HUES64 (cell line): ENCODE data around the gene MACROD1.

Experiments used
- H3K27ac ChIP-seq: 2 replicates; pipeline ENCODE4 v1.7.0; 2013; ENCODE audit warnings: low read depth, low read length, inconsistent platforms
- H3K27me3 ChIP-seq: 2 replicates; pipeline ENCODE4 v1.6.1; 2013; ENCODE audit warnings: mild to moderate bottlenecking, low read length; ENCODE audit not compliant: insufficient read depth
- H3K36me3 ChIP-seq: 2 replicates; pipeline ENCODE4 v1.6.1; 2013; ENCODE audit warnings: mild to moderate bottlenecking, low read length; ENCODE audit not compliant: insufficient read depth
- H3K4me1 ChIP-seq: 2 replicates; pipeline ENCODE4 v1.6.1; 2013; ENCODE audit warnings: mild to moderate bottlenecking, low read length, moderate library complexity; ENCODE audit not compliant: insufficient read depth
- H3K4me3 ChIP-seq: 2 replicates; pipeline ENCODE4 v1.5.1; 2013; ENCODE audit warnings: mild to moderate bottlenecking, low read length, moderate library complexity
- H3K9ac ChIP-seq: 2 replicates; pipeline ENCODE4 v1.6.1; 2013; ENCODE audit warnings: mild to moderate bottlenecking, low read depth, low read length
- H3K9me3 ChIP-seq: 2 replicates; pipeline ENCODE4 v1.6.1; 2013; ENCODE audit warnings: low read depth, low read length; ENCODE audit not compliant: insufficient read depth
- WGBS: fragments of 150-250, 120-280 bp; methylation state at CpG from one replicate; pipeline ENCODE4 v1.1.7; 2013; ENCODE audit warnings: missing lambda C conversion rate; 5-methylcytosine and 5-hydroxymethylcytosine counted together

The MACROD1 gene

DNA sequence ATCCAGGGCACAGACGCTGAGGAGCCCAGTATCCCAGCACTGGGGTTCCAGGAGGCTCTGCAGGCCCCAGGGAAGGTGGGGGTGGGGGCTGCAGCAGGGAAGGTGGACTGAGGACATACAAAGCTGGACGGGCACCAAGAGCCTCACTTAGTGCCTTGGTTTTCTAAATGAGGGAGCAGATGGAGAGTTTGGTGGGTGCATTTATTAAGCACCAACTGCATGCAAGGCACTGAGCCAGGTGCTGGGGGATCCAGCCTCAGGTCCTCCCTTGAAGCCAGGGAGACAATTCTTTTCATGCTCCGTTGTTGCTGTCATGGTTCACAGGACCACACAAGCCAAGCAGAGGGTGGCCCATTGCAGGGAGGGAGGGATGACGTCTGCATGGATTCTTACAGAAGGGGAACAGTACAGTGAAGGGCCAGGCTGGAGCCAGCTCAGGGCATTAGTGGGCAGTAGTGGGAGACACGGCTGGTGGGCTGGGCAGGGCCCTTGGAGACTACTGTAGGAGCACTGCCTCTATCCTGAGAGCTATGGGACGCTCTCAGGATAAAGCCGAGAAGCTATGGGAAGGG, 65.0 kb downstream of the MACROD1 start:
- Histone ChIP-seq H3K4me1 (no peaks in the 10 kb centered on the region), H3K27ac (no peak overlapping the region), H3K9me3 (no peaks in the 10 kb centered on the region), H3K36me3 (no peaks in the 10 kb centered on the region), H3K4me3 (no peak overlapping the region), H3K9ac (no peak overlapping the region), H3K27me3 (0 out of 2 replicates have a peak, but pooled peaks cover 7% of the 10 kb centered on the region)
- WGBS = 87% methylated on average over 7 of the region's 7 CpGs

GRCh38 chr11:64100360-64100759, 65.6 kb downstream of the MACROD1 start:
- Histone ChIP-seq H3K36me3 (no peaks in the 10 kb centered on the region), H3K9ac (no peak overlapping the region), H3K4me3 (no peak overlapping the region), H3K9me3 (no peaks in the 10 kb centered on the region), H3K27me3 (0 out of 2 replicates have a peak, but pooled peaks cover 7% of the 10 kb centered on the region), H3K4me1 (no peaks in the 10 kb centered on the region), H3K27ac (no peak overlapping the region)
- 55% methylated on average over 8 of the region's 8 CpGs for WGBS

DNA sequence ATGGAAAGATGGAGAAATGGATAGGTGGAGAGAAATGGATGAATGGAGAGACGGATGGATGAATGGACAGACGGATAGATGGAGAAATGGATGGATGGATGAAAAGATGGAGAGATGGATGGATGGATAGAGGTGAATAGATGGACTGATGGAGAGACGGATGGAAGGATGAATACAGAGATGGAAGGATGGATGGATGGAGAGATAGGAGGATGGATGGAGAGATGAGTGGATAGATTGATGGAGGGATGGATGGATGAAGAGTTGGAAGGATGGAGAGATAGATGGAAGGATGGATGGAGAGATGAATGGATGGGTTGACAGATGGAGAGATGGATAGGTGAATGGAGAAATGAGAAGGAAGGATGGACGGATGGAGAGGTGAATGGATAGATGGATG, 66.5 kb downstream of the MACROD1 start:
- 0 out of 2 replicates have a peak, but pooled peaks cover 7% of the 10 kb centered on the region for H3K27me3 ChIP-seq
- WGBS = 93% methylated on average over 4 of the region's 4 CpGs
- no peaks in the 10 kb centered on the region for H3K9me3 ChIP-seq
- H3K4me1 ChIP-seq = no peaks in the 10 kb centered on the region; the same call in 1 of the 2 replicates
- no peak overlapping the region for H3K4me3 ChIP-seq
- H3K9ac ChIP-seq = no peak overlapping the region
- no peaks in the 10 kb centered on the region for H3K36me3 ChIP-seq
- H3K27ac ChIP-seq = no peak overlapping the region

DNA sequence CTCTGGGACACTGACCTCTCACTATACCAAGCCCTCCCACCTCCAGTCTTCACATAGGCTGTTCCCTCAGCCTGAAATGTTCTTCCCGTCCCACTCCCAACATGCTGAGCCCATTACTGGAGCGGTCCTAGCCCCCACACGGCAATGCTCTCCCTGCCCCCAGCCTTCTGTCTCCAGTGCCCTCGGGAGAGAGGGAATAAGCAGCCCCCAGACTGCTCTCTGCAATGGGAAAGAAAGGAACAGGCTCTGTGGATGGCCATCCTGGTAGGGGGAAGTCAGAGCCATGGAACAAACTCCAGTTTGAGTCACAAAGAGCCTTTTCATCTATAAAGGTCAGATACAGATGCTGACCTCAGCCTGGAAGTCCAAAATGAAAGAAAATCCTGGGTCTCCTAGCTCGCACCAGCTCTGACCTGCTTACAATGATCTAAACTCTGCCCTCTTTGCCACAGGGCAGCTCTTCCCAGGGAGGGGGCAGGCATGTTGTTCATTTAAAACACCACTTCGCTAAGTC, 67.5 kb downstream of the MACROD1 start:
- Histone ChIP-seq H3K9ac (no peak overlapping the region), H3K4me1 (no peaks in the 10 kb centered on the region; the same call in 1 of the 2 replicates), H3K9me3 (no peaks in the 10 kb centered on the region), H3K27me3 (0 out of 2 replicates have a peak, but pooled peaks cover 11% of the 10 kb centered on the region), H3K4me3 (no peak overlapping the region), H3K27ac (no peak overlapping the region), H3K36me3 (no peaks in the 10 kb centered on the region)
- WGBS = 86% methylated on average over 6 of the region's 6 CpGs

DNA sequence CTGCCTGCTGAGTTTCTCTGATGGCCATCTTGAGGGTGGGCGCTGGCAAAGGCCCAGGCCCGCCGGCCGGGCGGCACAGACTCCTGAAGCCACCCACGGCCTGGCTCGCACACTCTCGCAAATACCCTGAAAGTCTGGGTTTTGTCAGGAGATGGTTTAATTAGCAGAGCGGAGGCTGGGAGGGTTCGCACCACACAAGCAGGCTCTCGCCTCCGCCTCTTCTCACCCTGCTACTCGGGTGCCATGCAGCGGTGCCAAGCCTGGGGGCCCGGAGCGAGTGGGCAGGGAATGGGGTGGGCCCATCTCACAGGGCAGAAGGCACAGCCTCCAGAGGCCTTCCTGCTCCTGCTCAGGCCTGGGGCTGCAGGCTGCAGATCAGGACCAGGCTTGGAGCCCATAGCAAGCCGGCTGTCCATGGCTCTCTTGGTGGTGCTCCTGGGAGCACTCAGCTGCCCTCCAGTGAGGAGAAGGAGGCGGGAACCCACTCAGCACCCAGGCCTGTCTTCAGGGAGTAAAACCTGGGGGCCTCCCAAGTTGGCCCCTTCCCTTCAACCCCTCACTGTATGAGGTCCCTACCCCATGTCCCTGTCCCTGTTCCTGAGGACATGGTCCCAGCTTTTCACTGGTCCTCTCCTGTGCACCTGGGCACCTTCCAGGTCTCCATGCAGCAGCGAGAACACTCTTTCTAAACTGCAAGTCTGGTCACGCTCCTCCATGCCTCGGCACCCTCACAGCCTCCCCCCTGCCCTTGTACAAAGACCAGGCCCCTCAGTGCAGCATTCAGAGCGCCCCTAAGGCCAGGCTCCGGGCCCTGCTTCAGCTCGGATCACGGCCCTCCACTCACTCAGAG, 68.2 kb downstream of the MACROD1 start:
- Histone ChIP-seq H3K27ac (no peak overlapping the region), H3K9ac (no peak overlapping the region), H3K36me3 (no peaks in the 10 kb centered on the region), H3K4me3 (no peak overlapping the region), H3K27me3 (0 out of 2 replicates have a peak, but pooled peaks cover 13% of the 10 kb centered on the region), H3K9me3 (no peaks in the 10 kb centered on the region), H3K4me1 (peaks cover 4% of the 10 kb centered on the region; the same call in 1 of the 2 replicates)
- WGBS = 89% methylated on average over 25 of the region's 25 CpGs

DNA sequence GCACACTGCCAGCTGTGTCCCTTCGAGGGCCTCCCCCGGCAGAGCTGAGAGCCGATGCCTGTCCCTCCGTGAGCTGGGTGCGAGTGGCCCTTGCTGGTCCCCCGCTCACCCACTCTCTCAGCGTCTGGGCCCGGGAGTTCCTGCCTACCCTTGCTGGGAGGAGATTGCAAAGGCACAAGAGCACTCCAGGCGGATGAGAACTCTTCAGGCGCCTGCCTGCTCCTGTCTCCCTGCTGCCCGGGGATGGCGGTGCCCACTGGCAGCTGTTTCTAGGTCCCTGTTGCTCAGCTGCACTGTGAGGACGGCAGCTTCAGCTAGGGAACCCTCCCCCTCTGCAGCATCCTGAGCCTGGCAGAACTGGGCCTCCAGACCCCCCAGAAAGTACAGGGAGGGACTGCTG, 69.1 kb downstream of the MACROD1 start:
- WGBS = 89% methylated on average over 13 of the region's 13 CpGs
- peaks cover 7% of the 10 kb centered on the region for H3K4me1 ChIP-seq
- H3K9me3 ChIP-seq = no peaks in the 10 kb centered on the region
- H3K27me3 ChIP-seq = peaks cover 18% of the 10 kb centered on the region
- H3K4me3 ChIP-seq = no peak overlapping the region
- no peak overlapping the region for H3K27ac ChIP-seq
- no peak overlapping the region for H3K9ac ChIP-seq
- no peaks in the 10 kb centered on the region for H3K36me3 ChIP-seq

- H3K4me3 ChIP-seq = no peak overlapping the region
- H3K27me3 ChIP-seq = peaks cover 20% of the 10 kb centered on the region
- H3K4me1 ChIP-seq = peaks cover 7% of the 10 kb centered on the region
- WGBS = 88% methylated on average over 14 of the region's 14 CpGs
- H3K27ac ChIP-seq = no peak overlapping the region
- H3K9ac ChIP-seq = no peak overlapping the region
- H3K36me3 ChIP-seq = no peaks in the 10 kb centered on the region
- no peaks in the 10 kb centered on the region for H3K9me3 ChIP-seq
Observed at GRCh38 chr11:64095949-64096348, 70.0 kb downstream of the MACROD1 start.

GRCh38 chr11:64095273-64095817, 70.6 kb downstream of the MACROD1 start:
- Histone ChIP-seq H3K4me3 (no peak overlapping the region), H3K27ac (no peak overlapping the region), H3K9ac (no peak overlapping the region), H3K36me3 (no peaks in the 10 kb centered on the region), H3K9me3 (no peaks in the 10 kb centered on the region), H3K4me1 (peaks cover 7% of the 10 kb centered on the region), H3K27me3 (peaks cover 20% of the 10 kb centered on the region)
- WGBS = 85% methylated on average over 10 of the region's 10 CpGs

- Histone ChIP-seq H3K9me3 (no peaks in the 10 kb centered on the region), H3K27ac (no peak overlapping the region), H3K9ac (no peak overlapping the region), H3K4me1 (peaks cover 7% of the 10 kb centered on the region), H3K36me3 (no peaks in the 10 kb centered on the region), H3K4me3 (no peak overlapping the region), H3K27me3 (peaks cover 14% of the 10 kb centered on the region)
- 61% methylated on average over 20 of the region's 20 CpGs for WGBS
Observed at GRCh38 chr11:64094463-64095260, 71.3 kb downstream of the MACROD1 start.

GRCh38 chr11:64093233-64094039, 72.5 kb downstream of the MACROD1 start:
- no peak overlapping the region for H3K4me3 ChIP-seq
- H3K27ac ChIP-seq = no peak overlapping the region
- no peak overlapping the region for H3K9ac ChIP-seq
- peaks cover 7% of the 10 kb centered on the region for H3K4me1 ChIP-seq
- no peaks in the 10 kb centered on the region for H3K36me3 ChIP-seq
- peaks cover 14% of the 10 kb centered on the region for H3K27me3 ChIP-seq
- H3K9me3 ChIP-seq = no peaks in the 10 kb centered on the region
- 76% methylated on average over 12 of the region's 13 CpGs for WGBS
